ENCODE measurements around the gene COA8. TPM values are rescaled to one million over a fixed set of nuclear protein-coding genes. Genes with fewer than 3 reads are reported as not detected.
A peak's percentile ranks its signal among the peaks of the same experiment; 100 is the strongest.

Gene COA8
- polyA plus RNA-seq, 1 donor: 59.0 TPM

- no peak for DNase-seq
Measured at GRCh38 chr14:103549361-103550311, 13.1 kb upstream of the COA8 start.

GRCh38 chr14:103550451-103551337 is 12.1 kb upstream of the COA8 start:
- DNase-seq: no peak

GRCh38 chr14:103551338-103551762 is 11.4 kb upstream of the COA8 start:
- DNase-seq: peak; percentile 79

- peak; percentile 71 for DNase-seq
Measured at GRCh38 chr14:103552011-103552845, 10.5 kb upstream of the COA8 start.

GRCh38 chr14:103552846-103553210 is 9.9 kb upstream of the COA8 start:
- no peak for DNase-seq

- DNase-seq: no peak
Measured at GRCh38 chr14:103555559-103556337, 7.0 kb upstream of the COA8 start.

- no peak for DNase-seq
Measured at GRCh38 chr14:103556946-103557758, 5.6 kb upstream of the COA8 start.

GRCh38 chr14:103558071-103558882 is 4.5 kb upstream of the COA8 start:
- no peak for DNase-seq

- no peak for DNase-seq
Measured at GRCh38 chr14:103559766-103560165, 3.0 kb upstream of the COA8 start.

- DNase-seq: no peak
Measured at GRCh38 chr14:103560691-103561090, 2.1 kb upstream of the COA8 start.

- peak; percentile 61 for DNase-seq
Measured at GRCh38 chr14:103561381-103562178, 1.2 kb upstream of the COA8 start.

- no peak for DNase-seq
Measured at GRCh38 chr14:103562179-103562428, 656 bp upstream of the COA8 start.

- DNase-seq: no peak
Measured at GRCh38 chr14:103563226-103563620, 463 bp downstream of the COA8 start.

- no peak for DNase-seq
Measured at GRCh38 chr14:103563844-103564505, 1.2 kb downstream of the COA8 start.

GRCh38 chr14:103568952-103569351 is 6.2 kb downstream of the COA8 start:
- DNase-seq: no peak

GRCh38 chr14:103569408-103569807 is 6.6 kb downstream of the COA8 start:
- no peak for DNase-seq

- no peak for DNase-seq
Measured at GRCh38 chr14:103574104-103574503, 11.3 kb downstream of the COA8 start.

GRCh38 chr14:103574707-103575285 is 12.0 kb downstream of the COA8 start:
- DNase-seq: no peak

All from hindlimb muscle (tissue), 1 donor.